ENCODE results near the gene RESP18.

RESP18 gene

GRCh38 chr2:219332542-219332941 lies at the start of gene RESP18:
RESP18 (minus strand) TSS chr2:219332744.
- DNase-seq = no peak

- DNase-seq = no peak
Measured at GRCh38 chr2:219381448-219381847, 48.9 kb upstream of the RESP18 start.

GRCh38 chr2:219380926-219381325 lies 48.4 kb upstream of the RESP18 start:
- no peak for DNase-seq

GRCh38 chr2:219378163-219378851 lies 45.8 kb upstream of the RESP18 start:
- DNase-seq = no peak

- no peak for DNase-seq
Measured at GRCh38 chr2:219369447-219369861, 36.9 kb upstream of the RESP18 start.

- no peak for DNase-seq
Measured at GRCh38 chr2:219368690-219369191, 36.2 kb upstream of the RESP18 start.

GRCh38 chr2:219362524-219363164 lies 30.1 kb upstream of the RESP18 start:
- DNase-seq = no peak

- DNase-seq = no peak
Measured at GRCh38 chr2:219362072-219362471, 29.5 kb upstream of the RESP18 start.

GRCh38 chr2:219358170-219359075 lies 25.9 kb upstream of the RESP18 start:
- DNase-seq = no peak

GRCh38 chr2:219356834-219357233 lies 24.3 kb upstream of the RESP18 start:
- DNase-seq = no peak

GRCh38 chr2:219354582-219354981 lies 22.0 kb upstream of the RESP18 start:
- no peak for DNase-seq

GRCh38 chr2:219353129-219353528 lies 20.6 kb upstream of the RESP18 start:
- DNase-seq = no peak

GRCh38 chr2:219352448-219353023 lies 20.0 kb upstream of the RESP18 start:
- no peak for DNase-seq

GRCh38 chr2:219350710-219351221 lies 18.2 kb upstream of the RESP18 start:
- DNase-seq = no peak

- DNase-seq = no peak
Measured at GRCh38 chr2:219350215-219350614, 17.7 kb upstream of the RESP18 start.

- peak; percentile 23 for DNase-seq
Measured at GRCh38 chr2:219344751-219345430, 12.3 kb upstream of the RESP18 start.

- peak; percentile 27 for DNase-seq
Measured at GRCh38 chr2:219335373-219335786, 2.8 kb upstream of the RESP18 start.

GRCh38 chr2:219334076-219334475 lies 1.5 kb upstream of the RESP18 start:
- DNase-seq = no peak

GRCh38 chr2:219331560-219332213 lies 857 bp downstream of the RESP18 start:
- DNase-seq = no peak

GRCh38 chr2:219327719-219328118 lies 4.8 kb downstream of the RESP18 start:
- DNase-seq = no peak

- DNase-seq = no peak
Measured at GRCh38 chr2:219325657-219326315, 6.8 kb downstream of the RESP18 start.

Measured in NCI-H510A (cell line).